Gastrocnemius medialis (tissue), 4 donors: ENCODE results near the gene AKAP9. TPM values are rescaled to one million over a fixed set of nuclear protein-coding genes. Genes with fewer than 3 reads are reported as not detected.

ENCODE experiments used
- ATAC-seq, 2 donors: fragments of 150-250 bp; one replicate each; pipeline ENCODE4 v1.9.1; 2016
- DNase-seq, 2 donors: peaks; one replicate each; pipeline ENCODE4 v3.0.0-alpha.2; 2019
- H3K27ac ChIP-seq, 4 donors: fragments of 200-600 bp; sonication (generic); 1 replicate in 1 of 4; 2 replicates in 3 of 4; pipeline ENCODE4 v1.5.1; 2016 to 2018; ENCODE audit warnings: mild to moderate bottlenecking in 2 of 4, moderate library complexity in 1 of 4
- H3K27me3 ChIP-seq, 3 donors: fragments of 200-600 bp; sonication (generic) in 2 of 3; 1 replicate in 1 of 3; 2 replicates in 2 of 3; pipeline versions ENCODE4 v1.5.1 to v1.6.0; 2016 to 2019; ENCODE audit warnings: mild to moderate bottlenecking in 1 of 3, moderate library complexity in 1 of 3
- H3K36me3 ChIP-seq, 2 donors: fragments of 200-600 bp; sonication (generic) in 1 of 2; one replicate each; pipeline ENCODE4 v1.5.1; 2017 to 2018
- H3K4me1 ChIP-seq, 2 donors: fragments of 200-600 bp; sonication (generic) in 1 of 2; one replicate each; pipeline ENCODE4 v1.5.1; 2016 to 2017; ENCODE audit warnings: mild to moderate bottlenecking in 2 of 2
- H3K4me3 ChIP-seq, 4 donors: fragments of 200-600 bp; sonication (generic) in 3 of 4; 1 replicate in 1 of 4; 2 replicates in 3 of 4; pipeline ENCODE4 v1.5.1; 2016 to 2019; ENCODE audit warnings: mild to moderate bottlenecking in 2 of 4
- H3K9me3 ChIP-seq, 3 donors: fragments of 200-600 bp; sonication (generic) in 2 of 3; 1 replicate in 1 of 3; 2 replicates in 2 of 3; pipeline ENCODE4 v1.5.1; 2016 to 2019
- POLR2A ChIP-seq, 2 donors: fragments of 450-650 bp; IDR thresholded peaks; one replicate each; pipeline ENCODE4 v1.6.1; 2017; ENCODE audit warnings: antibody characterized with exemption in 2 of 2, mild to moderate bottlenecking in 2 of 2, moderate library complexity in 2 of 2
- in situ Hi-C, 4 donors: fragments of 200-750 bp; cut with MboI; loops; one replicate each; pipeline versions ENCODE4 v1.15.0 to v1.8.0; 2017; ENCODE audit warnings: low sequenced_read_pairs in 4 of 4
- intact Hi-C: fragments of 100-400 bp; cut with DNase I; formaldehyde crosslinking; loops from one replicate; pipeline ENCODE4 v1.15.1; 2023; ENCODE audit warnings: low total_unique reads
- total RNA-seq, 4 donors: library from RNA; depleted of rRNA; stranded (reverse); fragments of >200 nt; gene quantifications; one replicate each; pipeline versions ENCODE4 v1.1.0 to v1.2.3, GENCODE V29; 2016
- TF ChIP-seq, protein P1 (sequence below), 5 experiments: fragments of 450-650 bp in 3 of 5; fragments of 200-600 bp in 2 of 5; sonication (generic) in 2 of 5; IDR thresholded peaks in 4 of 5; conservative IDR thresholded peaks in 1 of 5; 1 replicate in 4 of 5; 2 replicates in 1 of 5; pipeline ENCODE4 v1.5.1; 2016 to 2019; ENCODE audit warnings: antibody characterized with exemption in 5 of 5, mild to moderate bottlenecking in 3 of 5, moderate library complexity in 3 of 5

AKAP9 gene
- total RNA-seq, 4 donors from 2014 or later = 25.4 to 80.0 (median 40.6) TPM

DNA sequence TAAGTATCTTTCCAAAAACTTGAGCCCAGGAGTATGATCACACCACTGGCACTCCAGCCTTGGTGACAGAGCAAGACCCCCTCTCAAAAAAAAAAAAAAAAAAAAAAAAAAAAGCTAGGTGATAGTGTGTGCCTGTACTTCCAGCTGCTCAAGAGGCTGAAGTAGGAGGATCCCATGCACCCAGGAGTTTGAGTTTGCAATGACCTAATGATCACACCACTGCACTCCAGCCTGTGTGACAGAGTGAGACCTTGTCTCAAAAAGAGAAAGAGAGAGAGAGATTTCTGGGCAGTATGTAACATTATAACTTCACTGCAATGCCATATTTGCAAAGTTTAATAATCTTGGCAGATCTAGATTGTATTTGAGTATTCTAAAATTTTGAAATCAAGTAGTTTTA lies 47.6 kb downstream of the AKAP9 start:
- Histone ChIP-seq H3K4me1 (no peaks in the 10 kb centered on the region), H3K9me3 (no peaks in the 10 kb centered on the region), H3K36me3 (peaks cover 0 to 5% of the 10 kb centered on the region in 2 donors), H3K27me3 (no peaks in the 10 kb centered on the region), H3K4me3 (no peak overlapping the region), H3K27ac (no peak overlapping the region)
- in situ Hi-C loops (no loop called here), intact Hi-C loops (no loop called here)
- DNase-seq (no peak), ATAC-seq (no peak)
- no peak for TF ChIP-seq POLR2A (IDR thresholded peaks at IDR 0.05)
- TF ChIP-seq, protein P1, sequence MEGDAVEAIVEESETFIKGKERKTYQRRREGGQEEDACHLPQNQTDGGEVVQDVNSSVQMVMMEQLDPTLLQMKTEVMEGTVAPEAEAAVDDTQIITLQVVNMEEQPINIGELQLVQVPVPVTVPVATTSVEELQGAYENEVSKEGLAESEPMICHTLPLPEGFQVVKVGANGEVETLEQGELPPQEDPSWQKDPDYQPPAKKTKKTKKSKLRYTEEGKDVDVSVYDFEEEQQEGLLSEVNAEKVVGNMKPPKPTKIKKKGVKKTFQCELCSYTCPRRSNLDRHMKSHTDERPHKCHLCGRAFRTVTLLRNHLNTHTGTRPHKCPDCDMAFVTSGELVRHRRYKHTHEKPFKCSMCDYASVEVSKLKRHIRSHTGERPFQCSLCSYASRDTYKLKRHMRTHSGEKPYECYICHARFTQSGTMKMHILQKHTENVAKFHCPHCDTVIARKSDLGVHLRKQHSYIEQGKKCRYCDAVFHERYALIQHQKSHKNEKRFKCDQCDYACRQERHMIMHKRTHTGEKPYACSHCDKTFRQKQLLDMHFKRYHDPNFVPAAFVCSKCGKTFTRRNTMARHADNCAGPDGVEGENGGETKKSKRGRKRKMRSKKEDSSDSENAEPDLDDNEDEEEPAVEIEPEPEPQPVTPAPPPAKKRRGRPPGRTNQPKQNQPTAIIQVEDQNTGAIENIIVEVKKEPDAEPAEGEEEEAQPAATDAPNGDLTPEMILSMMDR (IDR thresholded peaks at IDR 0.05 in 4 of 5, conservative IDR thresholded peaks at IDR 0.05 in 1 of 5) = no peak

DNA sequence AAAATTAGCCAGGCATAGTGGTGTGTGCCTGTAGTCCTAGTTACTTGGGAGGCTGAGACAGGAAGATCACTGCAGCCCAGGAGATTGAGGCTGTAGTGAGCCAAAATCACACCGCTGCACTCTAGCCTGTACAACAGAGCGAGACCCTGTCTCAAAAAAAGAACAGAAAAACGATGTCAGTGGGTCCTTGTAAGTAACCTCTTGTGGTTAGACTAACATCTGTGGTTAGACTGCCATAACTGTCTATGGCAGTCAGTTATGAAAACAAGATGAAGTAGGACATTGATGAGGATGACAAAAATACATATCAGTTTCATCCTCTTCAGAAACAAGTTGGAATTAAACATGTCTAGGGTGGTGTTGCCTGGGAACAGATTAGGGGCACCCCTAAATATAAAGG lies 53.3 kb downstream of the AKAP9 start:
- ATAC-seq = no peak
- H3K27me3 ChIP-seq = no peaks in the 10 kb centered on the region
- TF ChIP-seq, protein P1 (IDR thresholded peaks at IDR 0.05 in 4 of 5, conservative IDR thresholded peaks at IDR 0.05 in 1 of 5) = no peak
- TF ChIP-seq POLR2A (IDR thresholded peaks at IDR 0.05) = no peak
- H3K27ac ChIP-seq = no peak overlapping the region
- H3K4me3 ChIP-seq = no peak overlapping the region
- intact Hi-C loops = no loop called here
- in situ Hi-C loops = no loop called here
- H3K36me3 ChIP-seq = peaks cover 0 to 56% of the 10 kb centered on the region in 2 donors
- H3K4me1 ChIP-seq = no peaks in the 10 kb centered on the region
- no peaks in the 10 kb centered on the region for H3K9me3 ChIP-seq
- no peak for DNase-seq

DNA sequence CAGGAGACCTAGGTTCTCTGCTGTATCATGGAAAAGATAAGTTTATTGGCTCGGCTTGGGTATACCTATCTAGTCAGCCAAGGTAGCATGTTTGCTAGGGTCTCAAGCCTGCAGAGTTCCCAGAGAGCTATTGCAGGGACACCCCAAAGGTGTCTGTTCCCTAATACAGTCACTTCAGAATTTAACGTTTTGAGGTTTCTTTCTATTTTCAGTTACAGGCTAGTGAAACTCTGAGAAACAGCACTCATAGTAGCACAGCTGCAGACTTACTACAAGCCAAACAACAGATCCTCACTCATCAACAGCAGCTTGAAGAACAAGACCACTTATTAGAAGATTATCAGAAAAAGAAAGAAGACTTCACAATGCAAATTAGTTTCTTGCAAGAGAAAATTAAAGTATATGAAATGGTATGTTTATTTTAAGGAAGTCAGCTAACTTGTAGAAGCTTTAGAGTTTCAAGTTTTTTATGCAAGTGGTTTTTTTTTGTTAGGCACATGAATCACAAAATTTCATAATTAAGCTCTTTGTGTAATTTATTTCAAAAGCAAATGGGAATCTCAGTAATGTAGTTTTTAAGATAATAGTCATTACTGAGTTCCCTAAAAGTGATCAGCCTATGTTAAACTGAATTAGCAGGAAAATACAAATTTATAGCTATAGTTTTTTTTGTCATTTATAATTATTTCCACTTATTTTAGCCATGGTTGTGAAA lies 54.9 kb downstream of the AKAP9 start:
- H3K4me3 ChIP-seq = no peak overlapping the region
- intact Hi-C loops = no loop called here
- no peak for DNase-seq
- no peaks in the 10 kb centered on the region for H3K27me3 ChIP-seq
- H3K36me3 ChIP-seq = peaks cover 0 to 60% of the 10 kb centered on the region in 2 donors
- no peak for ATAC-seq
- in situ Hi-C loops = no loop called here
- H3K27ac ChIP-seq = no peak overlapping the region
- no peaks in the 10 kb centered on the region for H3K9me3 ChIP-seq
- TF ChIP-seq POLR2A (IDR thresholded peaks at IDR 0.05) = no peak
- TF ChIP-seq, protein P1 (IDR thresholded peaks at IDR 0.05 in 4 of 5, conservative IDR thresholded peaks at IDR 0.05 in 1 of 5) = no peak
- H3K4me1 ChIP-seq = no peaks in the 10 kb centered on the region

DNA sequence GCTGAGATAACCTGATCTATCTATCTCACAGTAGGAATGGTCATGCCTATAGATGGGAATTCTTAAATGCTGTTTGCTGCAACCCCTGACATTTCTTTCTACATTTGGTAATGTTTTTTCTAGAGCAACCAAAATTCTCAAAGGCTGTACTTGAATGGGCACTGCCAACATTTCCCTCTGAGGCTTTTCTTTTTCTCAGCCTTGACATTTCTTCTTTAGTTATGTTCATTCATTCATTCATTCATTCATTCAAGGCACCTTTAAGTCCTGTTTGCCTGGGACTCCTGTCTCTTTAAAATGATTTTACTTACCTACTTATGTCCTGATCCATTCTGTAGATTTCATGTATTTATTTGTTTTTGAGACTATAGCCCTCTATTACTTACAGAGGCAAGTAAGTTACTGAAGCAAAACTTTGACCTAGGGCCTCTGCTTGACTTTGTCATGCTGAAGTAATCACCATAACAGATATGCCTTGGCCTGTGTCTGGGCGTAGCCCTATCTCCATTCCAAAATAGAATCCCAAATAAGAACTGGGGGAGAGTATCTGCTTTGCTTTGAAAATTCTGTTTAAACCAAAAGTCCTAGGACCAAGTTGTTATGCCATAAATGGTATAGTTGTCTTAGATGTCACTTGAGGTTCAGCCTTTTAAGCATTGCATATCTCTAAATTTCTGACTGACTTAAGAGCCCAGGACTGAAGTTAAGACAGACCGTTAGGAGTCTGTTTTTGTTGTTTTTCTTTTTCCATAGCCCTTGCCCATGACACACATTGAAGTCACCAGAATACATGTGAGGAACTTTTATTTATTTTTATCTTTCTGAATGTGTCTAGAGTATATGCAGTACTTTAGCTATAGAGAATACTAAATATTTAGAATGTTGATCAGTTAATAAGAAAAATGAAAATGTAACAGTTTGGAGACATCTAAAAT lies 59.2 kb downstream of the AKAP9 start:
- no peak for ATAC-seq
- H3K4me1 ChIP-seq = no peaks in the 10 kb centered on the region
- in situ Hi-C loops = no loop called here

More for the DNA sequence above, 59.2 kb downstream of the AKAP9 start:
- no peak for DNase-seq
- Histone ChIP-seq H3K27ac (no peak overlapping the region), H3K4me3 (no peak overlapping the region), H3K36me3 (peaks cover 2 to 61% of the 10 kb centered on the region in 2 donors), H3K9me3 (no peaks in the 10 kb centered on the region), H3K27me3 (no peaks in the 10 kb centered on the region)
- TF ChIP-seq, protein P1 (IDR thresholded peaks at IDR 0.05 in 4 of 5, conservative IDR thresholded peaks at IDR 0.05 in 1 of 5) = no peak
- no peak for TF ChIP-seq POLR2A (IDR thresholded peaks at IDR 0.05)
- intact Hi-C loops = no loop called here
